HepG2 (cell line): ENCODE results near the gene ZNF574. TPM values are rescaled to one million over a fixed set of nuclear protein-coding genes. Genes with fewer than 3 reads are reported as not detected.

Experiments
- CHCHD3 ChIP-seq: sonication (generic); formaldehyde crosslinking; IDR thresholded peaks from 2 replicates; pipeline ENCODE4 v1.8.0; 2022; ENCODE audit warnings: mild to moderate bottlenecking, missing genetic modification reagents, moderate library complexity
- MAF1 ChIP-seq: sonication (generic); formaldehyde crosslinking; IDR thresholded peaks from 2 replicates; pipeline ENCODE4 v1.5.0; 2020; ENCODE audit warnings: missing genetic modification reagents, borderline replicate concordance
- MTA3 ChIP-seq: sonication (generic); formaldehyde crosslinking; IDR thresholded peaks from 2 replicates; pipeline ENCODE4 v1.4.0; 2020; ENCODE audit warnings: missing genetic modification reagents
- NFE2L2 ChIP-seq: fragments of 150-350 bp; IDR thresholded peaks from 2 replicates; pipeline ENCODE4 v1.6.1; 2014; ENCODE audit warnings: low read length
- NR3C1 ChIP-seq: sonication (generic); formaldehyde crosslinking; IDR thresholded peaks from 2 replicates; pipeline ENCODE4 v1.4.0; 2020; ENCODE audit warnings: missing genetic modification reagents
- ZBTB3 ChIP-seq: sonication (generic); formaldehyde crosslinking; IDR thresholded peaks from 2 replicates; pipeline ENCODE4 v1.4.0; 2020; ENCODE audit warnings: low read depth, mild to moderate bottlenecking, moderate library complexity, missing genetic modification reagents, borderline replicate concordance
- ZNF589 ChIP-seq: sonication (generic); formaldehyde crosslinking; conservative IDR thresholded peaks from 2 replicates; pipeline ENCODE4 v1.8.0; 2022; ENCODE audit warnings: mild to moderate bottlenecking, moderate library complexity, missing genetic modification reagents
- ZNF615 ChIP-seq: sonication (generic); formaldehyde crosslinking; IDR thresholded peaks from 2 replicates; pipeline ENCODE4 v1.5.0; 2020; ENCODE audit warnings: mild to moderate bottlenecking, missing genetic modification reagents, borderline replicate concordance
- polyA plus RNA-seq, 8 experiments: library from polyadenylated mRNA; depleted of rRNA in 3 of 8; stranded (reverse) in 7 of 8; unstranded in 1 of 8; fragments of >200 nt; fragmentation: Illumina TruSeq in 4 of 8; extraction: Trizol in 4 of 8; gene quantifications; 2 replicates each; pipeline versions ENCODE4 v1.2.1 to v1.2.3, GENCODE V29; 2011 to 2016; ENCODE audit warnings: low read depth in 4 of 8, missing spikeins in 1 of 8, mixed read lengths in 1 of 8; ENCODE audit not compliant: insufficient read depth in 1 of 8
- total RNA-seq, 5 experiments: library from RNA; depleted of rRNA; stranded (reverse); fragments of >200 nt; fragmentation: Illumina TruSeq; extraction: Trizol; gene quantifications; 2 replicates each; pipeline ENCODE4 v1.2.3, GENCODE V29; 2016; ENCODE audit warnings: low read depth in 1 of 5
- TF ChIP-seq, protein P1 (sequence below): sonication (generic); formaldehyde crosslinking; IDR thresholded peaks from 2 replicates; pipeline ENCODE4 v1.5.0; 2020; ENCODE audit warnings: mild to moderate bottlenecking, low read depth, missing genetic modification reagents, borderline replicate concordance
- TF ChIP-seq, protein P2 (sequence below): sonication (generic); formaldehyde crosslinking; IDR thresholded peaks from 2 replicates; pipeline ENCODE4 v1.4.0; 2020; ENCODE audit warnings: missing genetic modification reagents, borderline replicate concordance
- TF ChIP-seq, protein P3 (sequence below): sonication (generic); formaldehyde crosslinking; IDR thresholded peaks from 2 replicates; pipeline ENCODE4 v1.5.1; 2020; ENCODE audit warnings: mild to moderate bottlenecking, missing genetic modification reagents, moderate library complexity
- TF ChIP-seq, protein P4 (sequence below): sonication (generic); formaldehyde crosslinking; IDR thresholded peaks from 2 replicates; pipeline ENCODE4 v1.5.0; 2020; ENCODE audit warnings: mild to moderate bottlenecking, missing genetic modification reagents
- TF ChIP-seq, protein P5 (sequence below): sonication (generic); formaldehyde crosslinking; IDR thresholded peaks from 2 replicates; pipeline ENCODE4 v1.5.0; 2020; ENCODE audit warnings: missing genetic modification reagents, mild to moderate bottlenecking, borderline replicate concordance
- TF ChIP-seq, protein P6 (sequence below): sonication (generic); formaldehyde crosslinking; IDR thresholded peaks from 2 replicates; pipeline ENCODE4 v1.5.0; 2020; ENCODE audit warnings: mild to moderate bottlenecking, missing genetic modification reagents, moderate library complexity
- TF ChIP-seq, protein P7 (sequence below): sonication (generic); formaldehyde crosslinking; IDR thresholded peaks from 2 replicates; pipeline ENCODE4 v1.5.0; 2020; ENCODE audit warnings: missing genetic modification reagents

ZNF574 gene
- total and polyA plus RNA-seq, 2 of the 13 experiments (the other 11 are each of a cell fraction or from before 2014, with no cell fraction given): 7.7 to 7.9 TPM

DNA sequence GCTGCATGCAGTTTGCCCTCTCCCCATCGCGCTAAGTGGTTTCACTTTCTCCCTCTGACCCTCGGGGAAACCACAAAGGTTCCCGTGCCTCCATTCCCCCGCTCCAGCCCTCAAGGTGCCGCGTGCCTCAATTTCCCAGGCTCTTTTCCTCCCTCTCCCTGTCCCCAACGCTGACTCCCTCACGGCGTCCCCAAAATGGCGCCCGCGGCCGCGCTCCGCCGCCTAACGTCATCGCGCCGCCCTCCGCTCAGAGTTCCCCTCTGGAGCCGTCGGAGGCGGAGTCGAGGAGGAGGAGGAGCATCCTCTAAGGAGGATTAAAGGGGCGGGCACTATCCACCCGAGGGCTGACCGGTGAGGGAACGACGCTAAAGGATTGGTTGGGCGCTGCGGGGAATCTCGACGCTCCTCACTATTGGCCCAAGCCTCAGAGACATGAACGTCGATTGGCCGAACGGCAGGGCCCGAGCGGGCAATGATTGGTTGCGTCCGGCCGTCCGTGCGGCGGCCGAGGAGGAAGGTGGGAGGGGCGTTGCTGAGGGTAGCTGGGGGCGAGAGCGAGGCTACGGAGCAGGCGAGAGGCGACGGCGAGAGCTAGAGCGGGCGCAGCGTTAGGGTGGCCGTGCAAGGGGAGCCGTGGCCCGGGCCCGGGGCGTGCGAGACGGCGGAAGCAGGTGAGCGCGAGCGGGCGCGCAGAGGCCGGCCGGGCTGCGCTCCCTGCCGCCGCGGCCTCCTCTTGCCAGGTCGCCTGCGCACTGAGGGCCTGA is at the start of gene ZNF574 (continued):
- TF ChIP-seq NFE2L2 (no peak), ZNF615 (CRISPR knock-in tag) (no peak), NR3C1 (no peak), CHCHD3 (CRISPR knock-in tag) (0 out of 2 replicates have a peak, but pooled peaks have one; percentile 50), MAF1 (CRISPR knock-in tag) (no peak), MTA3 (CRISPR knock-in tag) (no peak), ZBTB3 (no peak), ZNF589 (CRISPR knock-in tag) (0 out of 2 replicates have a peak, but pooled peaks have one; percentile 56)
- TF ChIP-seq, protein P1, sequence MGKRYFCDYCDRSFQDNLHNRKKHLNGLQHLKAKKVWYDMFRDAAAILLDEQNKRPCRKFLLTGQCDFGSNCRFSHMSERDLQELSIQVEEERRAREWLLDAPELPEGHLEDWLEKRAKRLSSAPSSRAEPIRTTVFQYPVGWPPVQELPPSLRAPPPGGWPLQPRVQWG (CRISPR knock-in tag): no peak
- TF ChIP-seq, protein P2, sequence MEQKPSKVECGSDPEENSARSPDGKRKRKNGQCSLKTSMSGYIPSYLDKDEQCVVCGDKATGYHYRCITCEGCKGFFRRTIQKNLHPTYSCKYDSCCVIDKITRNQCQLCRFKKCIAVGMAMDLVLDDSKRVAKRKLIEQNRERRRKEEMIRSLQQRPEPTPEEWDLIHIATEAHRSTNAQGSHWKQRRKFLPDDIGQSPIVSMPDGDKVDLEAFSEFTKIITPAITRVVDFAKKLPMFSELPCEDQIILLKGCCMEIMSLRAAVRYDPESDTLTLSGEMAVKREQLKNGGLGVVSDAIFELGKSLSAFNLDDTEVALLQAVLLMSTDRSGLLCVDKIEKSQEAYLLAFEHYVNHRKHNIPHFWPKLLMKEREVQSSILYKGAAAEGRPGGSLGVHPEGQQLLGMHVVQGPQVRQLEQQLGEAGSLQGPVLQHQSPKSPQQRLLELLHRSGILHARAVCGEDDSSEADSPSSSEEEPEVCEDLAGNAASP: 0 out of 2 replicates have a peak, but pooled peaks have one; percentile 8
- TF ChIP-seq, protein P3, sequence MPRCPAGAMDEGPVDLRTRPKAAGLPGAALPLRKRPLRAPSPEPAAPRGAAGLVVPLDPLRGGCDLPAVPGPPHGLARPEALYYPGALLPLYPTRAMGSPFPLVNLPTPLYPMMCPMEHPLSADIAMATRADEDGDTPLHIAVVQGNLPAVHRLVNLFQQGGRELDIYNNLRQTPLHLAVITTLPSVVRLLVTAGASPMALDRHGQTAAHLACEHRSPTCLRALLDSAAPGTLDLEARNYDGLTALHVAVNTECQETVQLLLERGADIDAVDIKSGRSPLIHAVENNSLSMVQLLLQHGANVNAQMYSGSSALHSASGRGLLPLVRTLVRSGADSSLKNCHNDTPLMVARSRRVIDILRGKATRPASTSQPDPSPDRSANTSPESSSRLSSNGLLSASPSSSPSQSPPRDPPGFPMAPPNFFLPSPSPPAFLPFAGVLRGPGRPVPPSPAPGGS (CRISPR knock-in tag): 0 out of 2 replicates have a peak, but pooled peaks have one; percentile 67
- TF ChIP-seq, protein P4, sequence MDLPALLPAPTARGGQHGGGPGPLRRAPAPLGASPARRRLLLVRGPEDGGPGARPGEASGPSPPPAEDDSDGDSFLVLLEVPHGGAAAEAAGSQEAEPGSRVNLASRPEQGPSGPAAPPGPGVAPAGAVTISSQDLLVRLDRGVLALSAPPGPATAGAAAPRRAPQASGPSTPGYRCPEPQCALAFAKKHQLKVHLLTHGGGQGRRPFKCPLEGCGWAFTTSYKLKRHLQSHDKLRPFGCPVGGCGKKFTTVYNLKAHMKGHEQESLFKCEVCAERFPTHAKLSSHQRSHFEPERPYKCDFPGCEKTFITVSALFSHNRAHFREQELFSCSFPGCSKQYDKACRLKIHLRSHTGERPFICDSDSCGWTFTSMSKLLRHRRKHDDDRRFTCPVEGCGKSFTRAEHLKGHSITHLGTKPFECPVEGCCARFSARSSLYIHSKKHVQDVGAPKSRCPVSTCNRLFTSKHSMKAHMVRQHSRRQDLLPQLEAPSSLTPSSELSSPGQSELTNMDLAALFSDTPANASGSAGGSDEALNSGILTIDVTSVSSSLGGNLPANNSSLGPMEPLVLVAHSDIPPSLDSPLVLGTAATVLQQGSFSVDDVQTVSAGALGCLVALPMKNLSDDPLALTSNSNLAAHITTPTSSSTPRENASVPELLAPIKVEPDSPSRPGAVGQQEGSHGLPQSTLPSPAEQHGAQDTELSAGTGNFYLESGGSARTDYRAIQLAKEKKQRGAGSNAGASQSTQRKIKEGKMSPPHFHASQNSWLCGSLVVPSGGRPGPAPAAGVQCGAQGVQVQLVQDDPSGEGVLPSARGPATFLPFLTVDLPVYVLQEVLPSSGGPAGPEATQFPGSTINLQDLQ (CRISPR knock-in tag): no peak
- TF ChIP-seq, protein P5, sequence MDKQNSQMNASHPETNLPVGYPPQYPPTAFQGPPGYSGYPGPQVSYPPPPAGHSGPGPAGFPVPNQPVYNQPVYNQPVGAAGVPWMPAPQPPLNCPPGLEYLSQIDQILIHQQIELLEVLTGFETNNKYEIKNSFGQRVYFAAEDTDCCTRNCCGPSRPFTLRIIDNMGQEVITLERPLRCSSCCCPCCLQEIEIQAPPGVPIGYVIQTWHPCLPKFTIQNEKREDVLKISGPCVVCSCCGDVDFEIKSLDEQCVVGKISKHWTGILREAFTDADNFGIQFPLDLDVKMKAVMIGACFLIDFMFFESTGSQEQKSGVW: no peak
- TF ChIP-seq, protein P6, sequence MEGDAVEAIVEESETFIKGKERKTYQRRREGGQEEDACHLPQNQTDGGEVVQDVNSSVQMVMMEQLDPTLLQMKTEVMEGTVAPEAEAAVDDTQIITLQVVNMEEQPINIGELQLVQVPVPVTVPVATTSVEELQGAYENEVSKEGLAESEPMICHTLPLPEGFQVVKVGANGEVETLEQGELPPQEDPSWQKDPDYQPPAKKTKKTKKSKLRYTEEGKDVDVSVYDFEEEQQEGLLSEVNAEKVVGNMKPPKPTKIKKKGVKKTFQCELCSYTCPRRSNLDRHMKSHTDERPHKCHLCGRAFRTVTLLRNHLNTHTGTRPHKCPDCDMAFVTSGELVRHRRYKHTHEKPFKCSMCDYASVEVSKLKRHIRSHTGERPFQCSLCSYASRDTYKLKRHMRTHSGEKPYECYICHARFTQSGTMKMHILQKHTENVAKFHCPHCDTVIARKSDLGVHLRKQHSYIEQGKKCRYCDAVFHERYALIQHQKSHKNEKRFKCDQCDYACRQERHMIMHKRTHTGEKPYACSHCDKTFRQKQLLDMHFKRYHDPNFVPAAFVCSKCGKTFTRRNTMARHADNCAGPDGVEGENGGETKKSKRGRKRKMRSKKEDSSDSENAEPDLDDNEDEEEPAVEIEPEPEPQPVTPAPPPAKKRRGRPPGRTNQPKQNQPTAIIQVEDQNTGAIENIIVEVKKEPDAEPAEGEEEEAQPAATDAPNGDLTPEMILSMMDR (CRISPR knock-in tag): no peak
- TF ChIP-seq, protein P7, sequence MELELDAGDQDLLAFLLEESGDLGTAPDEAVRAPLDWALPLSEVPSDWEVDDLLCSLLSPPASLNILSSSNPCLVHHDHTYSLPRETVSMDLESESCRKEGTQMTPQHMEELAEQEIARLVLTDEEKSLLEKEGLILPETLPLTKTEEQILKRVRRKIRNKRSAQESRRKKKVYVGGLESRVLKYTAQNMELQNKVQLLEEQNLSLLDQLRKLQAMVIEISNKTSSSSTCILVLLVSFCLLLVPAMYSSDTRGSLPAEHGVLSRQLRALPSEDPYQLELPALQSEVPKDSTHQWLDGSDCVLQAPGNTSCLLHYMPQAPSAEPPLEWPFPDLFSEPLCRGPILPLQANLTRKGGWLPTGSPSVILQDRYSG: no peak
